Measurements from ENCODE around the gene P4HA2. TPM values are rescaled to one million over a fixed set of nuclear protein-coding genes. Genes with fewer than 3 reads are reported as not detected.
A peak's percentile ranks its signal among the peaks of the same experiment; 100 is the strongest.

The P4HA2 gene
- total and polyA plus RNA-seq, 9 of the 15 experiments (the other 6 are each of a cell fraction or from before 2014, with no cell fraction given), result 9.6 to 50.0 (median 12.7) TPM

GRCh38 chr5:132260051-132260450, 32.4 kb upstream of the P4HA2 start:
- in situ Hi-C loops (cut with MboI) (no loop called here), intact Hi-C loops (cut with micrococcal nuclease) (loop anchor here (1.0 kb wide), 1 partner anchor 22 kb away; no protein-coding TSS in a partner anchor)
- ChIA-PET CTCF (ENCODE audit: low intra/inter-chr PET ratio) (no interaction called here), POLR2A (interaction anchor here (0.7 to 1.7 kb wide), 8 partner anchors 9 to 176 kb away, joined by 3 to 5 read pairs (median 4); no protein-coding TSS in a partner anchor)
- Histone ChIP-seq H3K4me3 (no peak overlapping the region), H3K4me2 (ENCODE audit: insufficient read depth, low read length) (peak overlapping the region; percentile 74), H3K27ac (ENCODE audit: extremely low read depth, low read depth, low read length) (peak overlapping the region; percentile 74; the same call in 2 of the 3 replicates), H3K9ac (ENCODE audit: insufficient read depth in 1 of 2, low read depth in 2 of 2, low read length in 2 of 2) (peak overlapping the region in 1 of 2 experiments; percentile 80; a peak in 1 of 4 replicates), H3K27me3 (ENCODE audit: control insufficient read depth in 2 of 2, insufficient read depth in 2 of 2, low read length in 2 of 2) (no peaks in the 10 kb centered on the region), H3K36me3 (ENCODE audit: control insufficient read depth, insufficient read depth, low read length) (peaks cover 19% of the 10 kb centered on the region; the same call in 2 of the 3 replicates), H3K9me3 (replicated peaks; ENCODE audit: control insufficient read depth, insufficient read depth, low read depth, low read length) (no peaks in the 10 kb centered on the region; the same call in 1 of the 2 replicates), H3K79me2 (ENCODE audit: control insufficient read depth, insufficient read depth, low read length) (peaks cover 36% of the 10 kb centered on the region), H2AFZ (ENCODE audit: low read depth, low read length) (peak overlapping the region; percentile 43; the same call in 1 of the 2 replicates), H4K20me1 (replicated peaks; ENCODE audit: control insufficient read depth, insufficient read depth, low read length) (0 out of 2 replicates have a peak, but pooled peaks cover 4% of the 10 kb centered on the region), H3K9me1 (ENCODE audit: control insufficient read depth, insufficient read depth, low read length) (no peaks in the 10 kb centered on the region), H3K4me1 (replicated peaks in 1 of 2; ENCODE audit: control insufficient read depth in 2 of 2, insufficient read depth in 2 of 2, low read length in 2 of 2) (peaks cover 45 to 63% of the 10 kb centered on the region in 2 experiments)
- WGBS (ENCODE audit: insufficient coverage, low coverage, missing lambda C conversion rate), result 48% methylated on average over 6 of the region's 6 CpGs
- ATAC-seq (no peak), DNase-seq (ENCODE audit: extremely low read depth in 1 of 4, low spot score in 3 of 4) (no peak), FAIRE-seq (no peak)
- no TSS peak for BruUV-seq (replicated peaks)
- TF ChIP-seq HDAC6 (IDR thresholded peaks at IDR 0.05; ENCODE audit: low read depth, low read length) (no peak), ZNF583 (CRISPR knock-in tag; IDR thresholded peaks at IDR 0.05) (no peak), MYNN (IDR thresholded peaks at IDR 0.05) (no peak), MYNN (CRISPR knock-in tag; IDR thresholded peaks at IDR 0.05) (no peak), STAT6 (CRISPR knock-in tag; IDR thresholded peaks at IDR 0.05) (no peak), FOXJ3 (CRISPR knock-in tag; IDR thresholded peaks at IDR 0.05) (no peak), EGR1 (conservative IDR thresholded peaks at IDR 0.05) (peak; percentile 57)
- TF ChIP-seq, protein P1, sequence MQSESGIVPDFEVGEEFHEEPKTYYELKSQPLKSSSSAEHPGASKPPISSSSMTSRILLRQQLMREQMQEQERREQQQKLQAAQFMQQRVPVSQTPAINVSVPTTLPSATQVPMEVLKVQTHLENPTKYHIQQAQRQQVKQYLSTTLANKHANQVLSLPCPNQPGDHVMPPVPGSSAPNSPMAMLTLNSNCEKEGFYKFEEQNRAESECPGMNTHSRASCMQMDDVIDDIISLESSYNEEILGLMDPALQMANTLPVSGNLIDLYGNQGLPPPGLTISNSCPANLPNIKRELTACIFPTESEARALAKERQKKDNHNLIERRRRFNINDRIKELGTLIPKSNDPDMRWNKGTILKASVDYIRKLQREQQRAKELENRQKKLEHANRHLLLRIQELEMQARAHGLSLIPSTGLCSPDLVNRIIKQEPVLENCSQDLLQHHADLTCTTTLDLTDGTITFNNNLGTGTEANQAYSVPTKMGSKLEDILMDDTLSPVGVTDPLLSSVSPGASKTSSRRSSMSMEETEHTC (IDR thresholded peaks at IDR 0.05), result no peak
- TF ChIP-seq, protein P2, sequence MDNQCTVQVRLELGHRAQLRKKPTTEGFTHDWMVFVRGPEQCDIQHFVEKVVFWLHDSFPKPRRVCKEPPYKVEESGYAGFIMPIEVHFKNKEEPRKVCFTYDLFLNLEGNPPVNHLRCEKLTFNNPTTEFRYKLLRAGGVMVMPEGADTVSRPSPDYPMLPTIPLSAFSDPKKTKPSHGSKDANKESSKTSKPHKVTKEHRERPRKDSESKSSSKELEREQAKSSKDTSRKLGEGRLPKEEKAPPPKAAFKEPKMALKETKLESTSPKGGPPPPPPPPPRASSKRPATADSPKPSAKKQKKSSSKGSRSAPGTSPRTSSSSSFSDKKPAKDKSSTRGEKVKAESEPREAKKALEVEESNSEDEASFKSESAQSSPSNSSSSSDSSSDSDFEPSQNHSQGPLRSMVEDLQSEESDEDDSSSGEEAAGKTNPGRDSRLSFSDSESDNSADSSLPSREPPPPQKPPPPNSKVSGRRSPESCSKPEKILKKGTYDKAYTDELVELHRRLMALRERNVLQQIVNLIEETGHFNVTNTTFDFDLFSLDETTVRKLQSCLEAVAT (IDR thresholded peaks at IDR 0.05), result peak in 1 of 2 experiments; percentile 44; a peak in 1 of 4 replicates
- TF ChIP-seq, protein P3, sequence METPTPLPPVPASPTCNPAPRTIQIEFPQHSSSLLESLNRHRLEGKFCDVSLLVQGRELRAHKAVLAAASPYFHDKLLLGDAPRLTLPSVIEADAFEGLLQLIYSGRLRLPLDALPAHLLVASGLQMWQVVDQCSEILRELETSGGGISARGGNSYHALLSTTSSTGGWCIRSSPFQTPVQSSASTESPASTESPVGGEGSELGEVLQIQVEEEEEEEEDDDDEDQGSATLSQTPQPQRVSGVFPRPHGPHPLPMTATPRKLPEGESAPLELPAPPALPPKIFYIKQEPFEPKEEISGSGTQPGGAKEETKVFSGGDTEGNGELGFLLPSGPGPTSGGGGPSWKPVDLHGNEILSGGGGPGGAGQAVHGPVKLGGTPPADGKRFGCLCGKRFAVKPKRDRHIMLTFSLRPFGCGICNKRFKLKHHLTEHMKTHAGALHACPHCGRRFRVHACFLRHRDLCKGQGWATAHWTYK (CRISPR knock-in tag; IDR thresholded peaks at IDR 0.05), result no peak

Data from K562 (cell line).